ENCODE measurements around the gene FAP.

DNA sequence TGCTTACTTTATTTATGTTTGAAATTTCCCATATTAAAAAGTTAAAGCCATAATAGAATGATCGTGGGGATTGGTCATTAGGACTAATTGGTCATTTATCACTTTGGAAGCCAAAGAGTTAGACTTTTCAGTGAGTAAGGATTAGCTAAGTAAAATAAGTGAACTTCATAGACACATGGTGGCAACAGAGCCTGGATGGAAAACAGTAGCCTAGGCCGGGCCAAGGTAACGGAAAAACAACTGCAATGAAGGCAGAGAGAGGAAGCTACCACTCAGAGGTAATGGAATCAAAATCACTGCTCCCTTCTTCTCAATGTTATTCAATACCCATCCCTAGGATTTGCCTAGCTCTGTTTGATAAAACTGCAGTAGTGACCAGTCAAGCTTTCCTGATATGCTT, 87.1 kb downstream of the FAP start:
- no peak for TF ChIP-seq POLR2AphosphoS5 (IDR thresholded peaks at IDR 0.05; ENCODE audit: low read depth, low read length)
- TF ChIP-seq, protein P1, sequence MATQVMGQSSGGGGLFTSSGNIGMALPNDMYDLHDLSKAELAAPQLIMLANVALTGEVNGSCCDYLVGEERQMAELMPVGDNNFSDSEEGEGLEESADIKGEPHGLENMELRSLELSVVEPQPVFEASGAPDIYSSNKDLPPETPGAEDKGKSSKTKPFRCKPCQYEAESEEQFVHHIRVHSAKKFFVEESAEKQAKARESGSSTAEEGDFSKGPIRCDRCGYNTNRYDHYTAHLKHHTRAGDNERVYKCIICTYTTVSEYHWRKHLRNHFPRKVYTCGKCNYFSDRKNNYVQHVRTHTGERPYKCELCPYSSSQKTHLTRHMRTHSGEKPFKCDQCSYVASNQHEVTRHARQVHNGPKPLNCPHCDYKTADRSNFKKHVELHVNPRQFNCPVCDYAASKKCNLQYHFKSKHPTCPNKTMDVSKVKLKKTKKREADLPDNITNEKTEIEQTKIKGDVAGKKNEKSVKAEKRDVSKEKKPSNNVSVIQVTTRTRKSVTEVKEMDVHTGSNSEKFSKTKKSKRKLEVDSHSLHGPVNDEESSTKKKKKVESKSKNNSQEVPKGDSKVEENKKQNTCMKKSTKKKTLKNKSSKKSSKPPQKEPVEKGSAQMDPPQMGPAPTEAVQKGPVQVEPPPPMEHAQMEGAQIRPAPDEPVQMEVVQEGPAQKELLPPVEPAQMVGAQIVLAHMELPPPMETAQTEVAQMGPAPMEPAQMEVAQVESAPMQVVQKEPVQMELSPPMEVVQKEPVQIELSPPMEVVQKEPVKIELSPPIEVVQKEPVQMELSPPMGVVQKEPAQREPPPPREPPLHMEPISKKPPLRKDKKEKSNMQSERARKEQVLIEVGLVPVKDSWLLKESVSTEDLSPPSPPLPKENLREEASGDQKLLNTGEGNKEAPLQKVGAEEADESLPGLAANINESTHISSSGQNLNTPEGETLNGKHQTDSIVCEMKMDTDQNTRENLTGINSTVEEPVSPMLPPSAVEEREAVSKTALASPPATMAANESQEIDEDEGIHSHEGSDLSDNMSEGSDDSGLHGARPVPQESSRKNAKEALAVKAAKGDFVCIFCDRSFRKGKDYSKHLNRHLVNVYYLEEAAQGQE (IDR thresholded peaks at IDR 0.05; ENCODE audit: insufficient read depth in 1 of 2, low read depth in 2 of 2, low read length in 2 of 2) = no peak
- TF ChIP-seq TAF1 (IDR thresholded peaks at IDR 0.05; ENCODE audit: borderline replicate concordance, insufficient read depth, low read length) = no peak
